SH-SY5Y (cell line): ENCODE results near the gene OR11H6.

Experiments
- GATA2 ChIP-seq: IDR thresholded peaks from 2 replicates; pipeline ENCODE4 v1.6.1; 2011; ENCODE audit warnings: mild to moderate bottlenecking, low read depth, low read length
- GATA3 ChIP-seq: IDR thresholded peaks from 2 replicates; pipeline ENCODE4 v1.6.1; 2011; ENCODE audit warnings: low read depth, mild to moderate bottlenecking, low read length, moderate library complexity

Gene OR11H6, protein sequence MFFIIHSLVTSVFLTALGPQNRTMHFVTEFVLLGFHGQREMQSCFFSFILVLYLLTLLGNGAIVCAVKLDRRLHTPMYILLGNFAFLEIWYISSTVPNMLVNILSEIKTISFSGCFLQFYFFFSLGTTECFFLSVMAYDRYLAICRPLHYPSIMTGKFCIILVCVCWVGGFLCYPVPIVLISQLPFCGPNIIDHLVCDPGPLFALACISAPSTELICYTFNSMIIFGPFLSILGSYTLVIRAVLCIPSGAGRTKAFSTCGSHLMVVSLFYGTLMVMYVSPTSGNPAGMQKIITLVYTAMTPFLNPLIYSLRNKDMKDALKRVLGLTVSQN

DNA sequence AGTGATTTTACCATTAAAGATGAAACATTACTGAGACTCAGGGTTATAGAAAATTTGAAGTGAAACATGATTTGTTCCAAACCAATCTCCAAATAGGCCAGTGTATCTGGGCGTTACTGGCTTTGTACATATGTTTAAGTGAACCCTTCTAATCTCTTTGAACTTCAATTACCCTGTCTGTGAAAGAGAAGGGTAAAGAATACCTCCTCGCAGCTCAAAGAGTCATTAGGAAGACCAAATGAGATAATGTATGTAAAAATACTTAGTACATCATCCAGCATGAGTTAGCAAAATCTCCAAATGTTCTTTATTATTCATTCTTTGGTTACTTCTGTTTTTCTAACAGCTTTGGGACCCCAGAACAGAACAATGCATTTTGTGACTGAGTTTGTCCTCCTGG lies at the start of gene OR11H6:
Gene OR11H6, plus strand, starts transcription at position 301 of the 400 bp plus-strand sequence. Its CDS starts 0 bp downstream, at position 301.
- TF ChIP-seq GATA2: no peak
- no peak for TF ChIP-seq GATA3

DNA sequence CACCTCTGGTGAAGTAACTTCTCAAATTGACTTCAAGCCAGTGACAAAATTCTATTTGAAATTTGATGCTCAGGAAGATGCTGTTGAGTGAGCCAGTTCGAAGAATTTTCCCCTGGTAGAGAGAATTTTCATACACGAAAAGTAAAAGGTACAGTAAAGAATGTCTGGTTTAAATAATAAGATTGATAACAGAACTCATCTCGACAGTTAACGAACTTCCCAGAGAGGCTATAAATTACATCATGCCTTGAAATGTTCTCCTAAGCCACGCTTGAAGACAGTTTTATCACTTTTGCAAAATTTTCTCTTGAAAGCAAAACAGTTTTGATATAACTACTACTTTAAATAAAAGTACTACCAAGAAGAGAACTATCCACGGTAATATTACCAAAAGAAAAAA lies 47.2 kb upstream of the OR11H6 start:
- TF ChIP-seq GATA3: no peak
- no peak for TF ChIP-seq GATA2

DNA sequence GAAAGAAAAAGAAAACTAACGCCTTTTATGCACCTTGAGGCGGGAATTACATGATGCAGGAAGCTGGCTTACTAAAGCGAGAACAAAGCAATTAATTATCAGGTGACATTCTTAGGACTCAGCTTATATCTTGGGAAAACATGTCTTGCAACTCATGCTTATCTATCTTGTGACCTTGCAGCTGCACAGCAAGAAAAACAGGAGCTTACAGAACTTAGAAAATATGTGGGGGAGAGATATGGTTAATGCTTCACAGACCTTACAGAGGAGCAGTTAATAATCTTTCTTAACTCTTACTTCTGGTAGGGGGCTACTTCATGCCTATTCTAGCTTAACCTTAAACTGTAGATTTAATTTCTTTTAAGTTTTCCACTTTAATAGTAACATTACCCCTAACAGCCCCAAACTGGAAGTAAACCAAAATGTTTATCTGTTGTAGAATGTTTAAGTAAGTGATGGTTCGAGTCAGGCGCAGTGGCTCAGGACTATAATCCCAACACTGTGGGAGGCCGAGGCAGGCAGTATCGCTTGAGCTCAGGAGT lies 46.0 kb upstream of the OR11H6 start:
- TF ChIP-seq GATA3 (no peak), GATA2 (no peak)

DNA sequence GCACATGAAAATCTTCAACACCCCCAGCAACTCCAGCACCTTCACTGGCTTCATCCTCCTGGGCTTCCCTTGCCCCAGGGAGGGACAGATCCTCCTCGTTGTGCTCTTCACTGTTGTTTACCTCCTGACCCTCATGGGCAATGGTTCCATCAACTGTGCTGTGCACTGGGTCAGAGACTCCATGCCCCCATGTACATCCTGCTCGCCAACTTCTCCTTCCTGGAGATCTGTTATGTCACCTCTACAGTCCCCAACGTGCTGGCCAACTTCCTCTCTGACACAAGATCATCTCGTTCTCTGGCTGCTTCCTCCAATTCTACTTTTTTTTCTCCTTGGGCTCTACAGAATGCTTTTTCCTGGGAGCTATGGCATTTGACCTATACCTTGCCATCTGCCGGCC lies 44.3 kb upstream of the OR11H6 start:
- TF ChIP-seq GATA3 (no peak), GATA2 (no peak)

DNA sequence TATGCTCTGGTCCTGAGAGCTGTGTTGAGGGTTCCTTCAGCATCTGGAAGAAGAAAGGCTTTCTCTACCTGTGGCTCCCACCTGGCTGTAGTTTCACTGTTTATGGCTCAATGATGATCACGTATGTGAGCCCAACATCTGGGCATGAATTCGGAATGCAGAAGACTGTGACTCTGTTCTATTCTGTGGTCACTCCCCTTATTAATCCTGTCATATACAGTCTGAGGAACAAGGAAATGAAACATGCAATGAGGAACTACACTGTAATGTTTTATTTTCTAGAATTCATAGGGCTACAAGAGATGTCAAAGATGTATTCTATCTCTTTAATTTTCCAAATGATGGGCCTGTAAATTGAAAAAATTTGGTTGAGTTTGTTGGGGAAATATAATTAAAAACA lies 43.6 kb upstream of the OR11H6 start:
- TF ChIP-seq GATA3 (no peak), GATA2 (no peak)

DNA sequence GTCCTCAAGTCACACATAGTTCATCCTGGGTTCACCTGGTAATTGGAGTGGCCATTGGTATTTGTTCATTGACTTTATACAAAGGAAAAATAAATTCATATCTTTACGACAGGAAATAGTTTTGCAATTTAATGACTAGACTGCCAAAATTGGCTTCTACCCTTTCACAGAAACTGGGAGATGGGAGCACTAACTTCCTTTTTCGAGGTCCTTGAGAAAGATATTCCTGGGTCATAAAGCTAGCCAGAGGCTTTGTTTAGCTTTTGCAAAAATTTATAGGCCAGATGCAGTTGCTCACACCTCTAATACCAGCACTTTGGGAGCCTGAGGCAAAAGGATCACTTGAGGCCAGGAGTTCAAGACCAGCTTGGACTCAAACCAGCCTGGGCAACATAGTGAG lies 43.0 kb upstream of the OR11H6 start:
- no peak for TF ChIP-seq GATA2

DNA sequence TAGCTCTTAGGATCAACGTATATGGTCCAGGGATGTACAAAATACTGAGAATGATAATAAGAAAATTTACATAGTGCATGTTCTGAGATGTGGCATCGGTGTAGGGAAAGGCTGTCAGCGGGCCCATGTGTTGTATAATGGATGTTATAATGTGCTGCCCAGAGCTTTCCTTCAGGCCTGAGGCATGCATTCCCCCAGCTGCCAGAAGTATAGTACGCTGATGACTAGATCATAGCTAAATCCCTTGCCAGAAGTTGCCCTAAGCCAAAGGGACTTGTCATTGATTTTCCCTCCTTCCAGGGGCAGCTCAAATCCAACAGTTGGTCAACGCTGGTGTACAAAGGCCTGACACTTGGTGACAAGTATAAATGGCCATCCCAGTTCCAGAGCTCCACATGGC lies 39.3 kb upstream of the OR11H6 start:
- no peak for TF ChIP-seq GATA3
- TF ChIP-seq GATA2: no peak

DNA sequence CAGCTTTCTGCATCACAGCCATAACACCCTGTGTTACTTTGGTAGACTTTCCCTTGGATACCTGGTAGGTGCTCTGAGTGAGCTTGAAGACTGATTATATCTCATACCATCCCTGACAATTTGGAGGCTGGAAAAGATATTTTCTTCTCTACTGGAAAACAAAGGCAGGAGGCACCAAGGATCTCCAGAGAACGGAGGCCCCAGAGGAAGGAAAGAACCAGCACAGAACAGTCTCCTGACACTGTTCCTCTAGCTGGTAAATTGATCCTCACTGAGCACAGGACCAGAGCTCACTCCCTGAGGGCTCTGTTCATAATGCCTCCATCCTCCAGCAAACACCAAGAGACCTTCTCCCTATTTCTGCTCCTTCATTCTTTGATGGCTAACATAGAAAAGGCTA lies 32.9 kb upstream of the OR11H6 start, which contains the start of gene OR11G2:
Gene OR11G2, plus strand, starts transcription at position 301 of the 400 bp plus-strand sequence. CDS start 6,542 bp downstream, outside the sequence.
- TF ChIP-seq GATA3 (no peak), GATA2 (no peak)

DNA sequence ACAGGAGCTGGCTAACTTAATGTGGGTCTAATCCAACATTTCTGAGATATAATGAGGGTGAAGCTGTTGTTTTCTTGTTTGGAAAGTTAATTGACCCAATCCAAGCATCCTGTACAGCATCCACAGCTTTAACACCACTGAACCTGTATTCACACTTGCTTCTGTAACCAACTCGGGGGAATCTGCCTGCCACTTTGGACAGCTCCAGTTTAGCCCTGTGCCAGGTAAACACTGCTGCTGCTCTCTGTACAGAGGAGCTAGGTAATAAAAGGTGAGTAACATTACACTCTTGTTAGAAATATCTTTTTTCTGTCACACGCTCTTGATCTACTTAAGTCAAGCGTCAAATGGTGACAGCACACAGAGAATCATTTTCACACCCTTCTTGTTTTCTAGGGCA lies 32.1 kb upstream of the OR11H6 start:
- TF ChIP-seq GATA2: no peak
- TF ChIP-seq GATA3: no peak

DNA sequence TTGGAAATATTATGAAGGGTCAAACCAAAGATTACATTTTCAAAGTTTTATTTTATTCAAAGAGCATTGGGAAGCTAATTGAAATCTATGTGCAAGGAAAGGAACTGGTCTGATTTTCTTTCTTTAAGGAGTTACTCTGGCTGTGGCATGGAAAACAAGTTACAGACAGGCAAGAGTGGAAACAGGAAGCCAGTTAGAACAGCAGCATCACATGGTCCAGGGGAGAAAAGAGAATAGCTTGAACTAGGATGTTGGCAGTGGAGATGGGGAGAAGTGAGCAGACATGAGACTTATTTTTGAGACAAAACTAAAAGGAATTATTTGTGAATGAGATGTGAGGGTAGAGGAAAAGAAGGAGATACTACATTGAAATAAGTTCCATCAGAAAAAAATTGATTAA lies 29.4 kb upstream of the OR11H6 start:
- TF ChIP-seq GATA3 (no peak), GATA2 (no peak)

DNA sequence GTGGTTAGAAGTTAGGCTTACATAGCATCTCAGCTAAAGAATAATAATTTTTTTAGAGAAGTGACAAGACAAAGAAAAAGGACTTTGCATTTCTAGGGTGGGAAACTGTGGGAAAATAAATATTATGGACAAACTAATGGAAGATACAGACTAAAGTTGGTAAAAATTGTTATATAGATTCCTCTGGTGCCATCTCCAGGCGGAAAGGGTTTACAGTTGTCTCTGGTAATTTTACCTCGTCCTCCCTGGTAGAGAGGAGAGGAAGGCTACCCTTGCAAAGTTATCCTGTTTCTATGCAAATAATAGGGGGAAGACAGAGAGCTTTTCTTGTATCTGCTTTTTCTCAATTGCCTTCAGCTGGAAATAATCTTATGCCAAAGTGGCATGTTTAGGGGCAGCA lies 27.6 kb upstream of the OR11H6 start:
- TF ChIP-seq GATA2 (no peak), GATA3 (no peak)

DNA sequence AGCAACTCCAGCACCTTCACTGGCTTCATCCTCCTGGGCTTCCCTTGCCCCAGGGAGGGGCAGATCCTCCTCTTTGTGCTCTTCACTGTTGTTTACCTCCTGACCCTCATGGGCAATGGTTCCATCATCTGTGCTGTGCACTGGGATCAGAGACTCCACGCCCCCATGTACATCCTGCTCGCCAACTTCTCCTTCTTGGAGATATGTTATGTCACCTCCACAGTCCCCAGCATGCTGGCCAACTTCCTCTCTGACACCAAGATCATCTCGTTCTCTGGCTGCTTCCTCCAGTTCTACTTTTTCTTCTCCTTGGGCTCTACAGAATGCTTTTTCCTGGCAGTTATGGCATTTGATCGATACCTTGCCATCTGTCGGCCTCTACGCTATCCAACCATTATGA lies 26.1 kb upstream of the OR11H6 start:
- TF ChIP-seq GATA3: no peak
- TF ChIP-seq GATA2: no peak

DNA sequence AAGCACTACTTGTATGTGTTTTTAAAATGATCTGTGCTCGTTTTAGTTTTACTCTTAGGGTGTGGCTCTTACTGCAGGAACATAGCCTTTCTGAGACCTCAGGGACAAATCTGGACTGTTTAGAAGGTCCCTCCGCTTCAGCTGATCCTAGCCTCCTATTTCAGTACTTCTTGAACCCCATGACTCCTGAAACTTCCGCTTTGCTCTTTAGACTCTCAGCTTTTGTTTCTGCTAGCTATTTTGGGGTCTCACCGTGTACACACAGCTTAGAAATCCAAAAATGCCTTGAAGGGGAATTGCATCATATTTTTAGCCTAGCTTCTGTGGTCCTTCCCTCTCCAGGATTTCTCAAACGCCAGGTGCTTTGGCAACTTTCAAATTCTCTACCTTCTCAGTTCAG lies 24.5 kb upstream of the OR11H6 start:
- TF ChIP-seq GATA3: no peak
- TF ChIP-seq GATA2: no peak

DNA sequence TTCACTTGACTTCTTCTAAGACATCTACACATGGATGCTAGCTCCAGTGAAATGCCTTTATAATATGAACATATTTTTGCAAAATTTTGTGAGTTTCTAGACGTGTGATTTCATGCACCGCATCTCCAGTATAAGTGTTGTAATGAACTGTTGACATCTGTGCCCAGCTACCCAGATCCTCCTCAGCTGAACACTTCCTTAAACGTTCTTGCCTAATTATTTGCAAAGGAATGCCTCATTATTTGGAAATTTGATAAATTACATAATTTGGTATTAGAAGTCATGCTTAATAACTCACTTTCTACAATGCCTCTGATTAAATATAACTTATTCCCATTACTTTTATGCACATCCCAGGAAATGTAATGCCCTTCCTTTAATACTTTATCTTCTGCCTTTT lies 18.8 kb upstream of the OR11H6 start:
- TF ChIP-seq GATA2 (no peak), GATA3 (no peak)

DNA sequence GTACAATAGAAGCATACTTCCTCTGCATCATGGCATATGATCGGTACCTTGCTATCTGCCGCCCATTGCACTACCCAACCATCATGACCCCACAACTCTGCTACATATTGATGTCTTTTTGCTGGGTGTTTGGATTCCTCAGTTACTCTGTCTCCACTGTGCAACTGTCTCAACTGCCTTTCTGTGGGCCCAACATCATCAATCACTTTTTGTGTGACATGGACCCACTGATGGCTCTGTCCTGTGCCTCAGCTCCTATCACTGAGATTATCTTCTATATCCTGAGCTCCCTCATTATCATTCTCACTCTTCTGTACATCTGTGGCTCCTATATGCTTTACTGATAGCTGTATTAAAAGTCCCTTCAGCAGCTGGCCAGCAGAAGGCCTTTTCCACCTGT lies 13.9 kb upstream of the OR11H6 start:
- TF ChIP-seq GATA2: no peak
- TF ChIP-seq GATA3: no peak

DNA sequence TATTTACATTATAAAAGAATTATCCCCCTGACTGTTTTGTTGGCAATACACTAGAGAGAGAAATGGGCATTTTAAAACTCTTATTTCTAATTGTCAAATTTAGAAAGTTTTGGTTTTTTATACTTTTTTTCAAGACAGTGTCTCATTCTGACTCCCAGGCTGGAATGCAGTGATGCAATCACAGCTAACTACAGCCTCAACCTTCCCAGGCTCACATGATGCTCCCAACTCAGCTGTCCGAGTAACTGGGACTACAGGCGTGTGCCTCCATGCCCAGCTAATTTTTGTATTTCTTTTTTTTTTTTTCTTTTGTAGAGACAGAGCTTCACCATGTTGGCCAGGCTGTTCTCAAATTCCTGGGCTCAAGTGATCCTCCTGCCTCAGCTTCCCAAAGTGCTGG lies 8.3 kb upstream of the OR11H6 start:
- TF ChIP-seq GATA3 (no peak), GATA2 (no peak)

DNA sequence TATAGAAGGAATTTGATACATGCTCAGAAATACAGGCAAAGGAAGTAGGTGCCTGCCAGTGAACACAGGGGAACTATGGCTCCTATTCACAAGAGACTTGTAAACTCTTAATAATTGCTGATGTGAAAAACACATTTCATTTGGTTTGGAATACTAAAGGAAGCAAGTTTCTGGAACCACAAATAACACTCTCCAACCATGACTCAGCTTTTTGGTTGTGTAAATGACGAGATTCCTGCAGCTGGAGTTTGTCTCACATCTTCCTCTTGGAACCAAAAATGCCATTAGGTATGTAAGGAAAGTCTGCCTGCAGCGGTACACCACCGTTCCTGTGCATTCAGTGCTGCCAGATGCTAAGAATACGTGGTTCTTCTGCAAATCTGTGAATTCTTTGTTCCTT lies 4.5 kb upstream of the OR11H6 start:
- no peak for TF ChIP-seq GATA3
- TF ChIP-seq GATA2: no peak
